Neural cell (in vitro differentiated cells): ENCODE measurements around the gene PRKAR1B. TPM values are rescaled to one million over a fixed set of nuclear protein-coding genes. Genes with fewer than 3 reads are reported as not detected.

ENCODE experiments used
- H2AFZ ChIP-seq: fragments of 200-600, 300-800 bp; sonication (generic), shearing (Covaris generic); 2 replicates; pipeline ENCODE4 v1.6.0; 2014; ENCODE audit warnings: low read depth, mild to moderate bottlenecking, antibody characterized with exemption, low read length, moderate library complexity
- H3F3A ChIP-seq: fragments of 200-600 bp; shearing (Covaris generic); 2 replicates; pipeline ENCODE4 v1.6.1; 2016; ENCODE audit warnings: mild to moderate bottlenecking, moderate library complexity, mixed read lengths, antibody characterized with exemption, low read length; ENCODE audit not compliant: insufficient read depth, poor library complexity, severe bottlenecking
- H3K27ac ChIP-seq: fragments of 200-600, 300-800 bp; sonication (generic), shearing (Covaris generic); 2 replicates; pipeline ENCODE4 v1.5.1; 2014; ENCODE audit warnings: mild to moderate bottlenecking, low read length, moderate library complexity
- H3K27me3 ChIP-seq: fragments of 300-800, 200-600 bp; sonication (generic), shearing (Covaris generic); 2 replicates; pipeline ENCODE4 v1.6.0; 2014; ENCODE audit warnings: mild to moderate bottlenecking, low read depth, low read length, moderate library complexity; ENCODE audit not compliant: insufficient read depth
- H3K36me3 ChIP-seq: fragments of 300-800, 200-600 bp; sonication (generic), shearing (Covaris generic); 2 replicates; pipeline ENCODE4 v1.5.1; 2014; ENCODE audit warnings: mild to moderate bottlenecking, antibody characterized with exemption, low read length, moderate library complexity; ENCODE audit not compliant: insufficient read depth
- H3K4me2 ChIP-seq: fragments of 300-800, 200-600 bp; sonication (generic), shearing (Covaris generic); 2 replicates; pipeline ENCODE4 v1.6.0; 2014; ENCODE audit warnings: mild to moderate bottlenecking, low read length
- H3K4me3 ChIP-seq: fragments of 300-800, 200-600 bp; sonication (generic), shearing (Covaris generic); 2 replicates; pipeline ENCODE4 v1.5.1; 2014; ENCODE audit warnings: mild to moderate bottlenecking, low read length, moderate library complexity
- H3K79me2 ChIP-seq: fragments of 200-600 bp; shearing (Covaris generic); replicated peaks from 2 replicates; pipeline ENCODE4 v1.6.0; 2014; ENCODE audit warnings: mild to moderate bottlenecking, low read length, moderate library complexity; ENCODE audit not compliant: insufficient read depth
- H3K9ac ChIP-seq: fragments of 300-800, 200-600 bp; sonication (generic), shearing (Covaris generic); 2 replicates; pipeline ENCODE4 v1.6.1; 2016; ENCODE audit warnings: mild to moderate bottlenecking, low read length, mixed read lengths
- H3K9me2 ChIP-seq: fragments of 200-600 bp; shearing (Covaris generic); 2 replicates; pipeline ENCODE4 v1.6.1; 2016; ENCODE audit warnings: mild to moderate bottlenecking, low read length, mixed read lengths; ENCODE audit not compliant: insufficient read depth
- H3K9me3 ChIP-seq: fragments of 200-600, 300-800 bp; sonication (generic), shearing (Covaris generic); 2 replicates; pipeline ENCODE4 v1.6.1; 2016; ENCODE audit warnings: mild to moderate bottlenecking, mixed run types, low read length, moderate library complexity, mixed read lengths
- H4K20me1 ChIP-seq: fragments of 200-600 bp; shearing (Covaris generic); 2 replicates; pipeline ENCODE4 v1.6.1; 2016; ENCODE audit warnings: mild to moderate bottlenecking, mixed run types; ENCODE audit not compliant: insufficient read depth
- CTCF ChIP-seq: fragments of 450-650 bp; IDR thresholded peaks from 2 replicates; pipeline ENCODE4 v1.5.1; 2014; ENCODE audit warnings: antibody characterized with exemption, mild to moderate bottlenecking, moderate library complexity; ENCODE audit not compliant: poor library complexity, severe bottlenecking
- EP300 ChIP-seq: fragments of 450-650 bp; conservative IDR thresholded peaks from 2 replicates; pipeline ENCODE4 v1.6.1; 2014; ENCODE audit warnings: antibody characterized with exemption, mild to moderate bottlenecking, moderate library complexity; ENCODE audit not compliant: poor library complexity, severe bottlenecking
- EZH2 ChIP-seq: fragments of 200-600, 300-800 bp; shearing (Covaris generic), sonication (generic); IDR thresholded peaks from 2 replicates; pipeline ENCODE4 v1.6.1; 2014; ENCODE audit warnings: antibody characterized with exemption, low read length, borderline replicate concordance, mild to moderate bottlenecking; ENCODE audit not compliant: insufficient read depth, poor library complexity, severe bottlenecking
- MXI1 ChIP-seq: fragments of 450-650 bp; conservative IDR thresholded peaks from 2 replicates; pipeline ENCODE4 v1.6.1; 2014; ENCODE audit warnings: antibody characterized with exemption, mild to moderate bottlenecking; ENCODE audit not compliant: poor library complexity, severe bottlenecking
- POLR2AphosphoS5 ChIP-seq: IDR thresholded peaks from 2 replicates; pipeline ENCODE4 v1.6.1; 2012
- RAD21 ChIP-seq: fragments of 450-650 bp; conservative IDR thresholded peaks from 2 replicates; pipeline ENCODE4 v1.6.1; 2014; ENCODE audit warnings: antibody characterized with exemption, mild to moderate bottlenecking, moderate library complexity
- REST ChIP-seq: IDR thresholded peaks from 2 replicates; pipeline ENCODE4 v1.6.1; 2012; ENCODE audit warnings: borderline replicate concordance
- SMC3 ChIP-seq: fragments of 450-650 bp; conservative IDR thresholded peaks from 2 replicates; pipeline ENCODE4 v1.6.1; 2014; ENCODE audit warnings: antibody characterized with exemption, mild to moderate bottlenecking, moderate library complexity; ENCODE audit not compliant: poor library complexity
- TAF1 ChIP-seq: IDR thresholded peaks from 2 replicates; pipeline ENCODE4 v1.6.1; 2012; ENCODE audit warnings: low read depth
- polyA plus RNA-seq: library from polyadenylated mRNA; depleted of rRNA; stranded (reverse); fragments of >200 nt; gene quantifications from 2 replicates; pipeline ENCODE4 v1.2.3, GENCODE V29; 2014

The PRKAR1B gene
- polyA plus RNA-seq, 1 donor from 2014 or later, result 38.6 TPM

DNA sequence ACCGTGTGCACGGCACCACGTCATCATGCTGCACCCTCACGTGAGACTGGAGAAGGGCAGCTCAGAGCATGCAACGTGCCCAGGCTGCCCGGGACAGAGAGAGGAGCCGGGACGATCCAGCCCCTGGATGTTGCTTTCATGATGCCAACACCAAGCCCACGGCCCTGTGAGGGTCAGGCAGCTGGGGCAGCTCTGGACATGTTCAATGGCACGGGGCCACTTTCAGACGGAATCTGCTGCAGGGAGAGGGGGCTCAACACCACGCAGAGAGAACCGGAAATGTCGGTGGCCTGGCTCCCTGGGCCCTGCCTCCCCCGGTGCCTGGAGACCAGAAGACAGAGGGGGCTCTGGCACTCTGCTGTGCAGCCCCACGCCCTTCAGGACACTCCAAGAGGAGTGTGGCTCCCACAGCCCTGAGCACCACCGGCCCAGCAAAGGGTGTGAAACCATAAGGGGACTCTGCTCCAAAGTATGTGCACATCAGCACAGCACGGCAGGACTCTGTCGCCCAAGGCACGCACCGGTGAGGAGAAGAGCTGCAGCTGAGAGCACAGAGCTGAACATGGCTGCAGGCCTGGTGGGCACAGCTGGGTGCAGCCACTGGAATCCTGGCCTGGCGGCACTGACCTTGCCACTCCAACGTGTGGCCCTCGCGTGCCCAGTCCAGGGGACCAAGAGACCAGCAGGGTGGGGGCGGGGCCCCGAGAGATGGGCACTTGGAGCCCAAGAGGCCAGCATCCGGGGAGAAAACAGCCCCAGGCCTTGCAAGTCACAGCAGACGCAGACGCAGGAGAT, 137.1 kb downstream of the PRKAR1B start:
- no peak overlapping the region for H2AFZ ChIP-seq
- no peak overlapping the region for H3K27ac ChIP-seq
- H3K36me3 ChIP-seq, result peaks cover 3% of the 10 kb centered on the region
- H3K27me3 ChIP-seq, result no peaks in the 10 kb centered on the region
- H3K9me3 ChIP-seq, result no peaks in the 10 kb centered on the region
- TF ChIP-seq MXI1 (no peak), SMC3 (no peak), EZH2 (no peak), CTCF (no peak), POLR2AphosphoS5 (no peak), RAD21 (no peak), TAF1 (no peak), EP300 (no peak), REST (no peak)
- no peaks in the 10 kb centered on the region for H3K9me2 ChIP-seq
- H4K20me1 ChIP-seq, result no peaks in the 10 kb centered on the region
- no peaks in the 10 kb centered on the region for H3F3A ChIP-seq
- H3K4me3 ChIP-seq, result no peak overlapping the region
- H3K79me2 ChIP-seq, result no peaks in the 10 kb centered on the region
- H3K4me2 ChIP-seq, result no peak overlapping the region
- H3K9ac ChIP-seq, result no peak overlapping the region

DNA sequence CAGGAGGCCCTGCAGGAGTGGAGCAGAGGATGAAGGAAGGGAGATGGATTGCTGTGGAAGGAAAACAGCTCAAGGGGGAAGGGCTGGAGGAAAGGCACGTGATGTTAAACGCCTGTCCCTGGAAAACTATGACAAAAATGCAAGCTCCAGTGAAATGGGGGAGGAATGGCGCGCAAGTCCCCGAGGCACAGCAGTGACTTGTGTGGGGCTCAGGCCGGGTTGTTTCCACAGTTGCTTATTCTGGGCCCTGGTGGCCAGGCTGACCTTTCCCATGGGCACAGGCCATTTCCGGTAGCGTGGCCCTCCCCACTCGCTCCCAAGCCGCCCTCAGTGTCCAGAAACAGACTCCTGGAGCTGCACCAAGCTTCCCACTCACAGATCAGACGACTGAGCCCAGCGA, 139.3 kb downstream of the PRKAR1B start:
- H3K27me3 ChIP-seq, result no peaks in the 10 kb centered on the region
- H4K20me1 ChIP-seq, result no peaks in the 10 kb centered on the region
- no peaks in the 10 kb centered on the region for H3K9me3 ChIP-seq
- H2AFZ ChIP-seq, result no peak overlapping the region
- H3K27ac ChIP-seq, result no peak overlapping the region
- TF ChIP-seq SMC3, result no peak
- no peak for TF ChIP-seq CTCF
- TF ChIP-seq RAD21, result no peak
- TF ChIP-seq MXI1, result no peak
- TF ChIP-seq TAF1, result no peak
- no peak for TF ChIP-seq EP300
- no peak for TF ChIP-seq EZH2
- TF ChIP-seq POLR2AphosphoS5, result no peak
- no peak for TF ChIP-seq REST
- H3F3A ChIP-seq, result no peaks in the 10 kb centered on the region
- no peaks in the 10 kb centered on the region for H3K9me2 ChIP-seq
- H3K79me2 ChIP-seq, result no peaks in the 10 kb centered on the region
- H3K4me2 ChIP-seq, result no peak overlapping the region
- H3K4me3 ChIP-seq, result no peak overlapping the region
- H3K9ac ChIP-seq, result no peak overlapping the region
- peaks cover 3% of the 10 kb centered on the region for H3K36me3 ChIP-seq
